DND-41 (cell line): ENCODE measurements around the gene FMN1.

ENCODE experiments used
- ATAC-seq: fragments of 200-7000 bp; cut with Tn5 transposase; 3 replicates; pipeline ENCODE4 v1.9.1; 2021; ENCODE audit warnings: low read depth; ENCODE audit not compliant: insufficient read depth
- DNase-seq: peaks from one replicate; pipeline ENCODE4 v3.0.0-alpha.2; 2020
- H2AFZ ChIP-seq: 2 replicates; pipeline ENCODE4 v1.6.0; 2012; ENCODE audit warnings: low read depth, low read length
- H3K27ac ChIP-seq: 2 replicates; pipeline ENCODE4 v1.5.1; 2012; ENCODE audit warnings: low read length, inconsistent platforms
- H3K27me3 ChIP-seq: fragments of 200-600 bp; sonication (generic); 2 replicates; pipeline ENCODE4 v1.6.0; 2012; ENCODE audit warnings: low read length, mild to moderate bottlenecking, inconsistent platforms; ENCODE audit not compliant: insufficient read depth, poor library complexity
- H3K36me3 ChIP-seq: 2 replicates; pipeline ENCODE4 v1.5.1; 2012; ENCODE audit warnings: low read length, inconsistent platforms; ENCODE audit not compliant: insufficient read depth
- H3K4me1 ChIP-seq: 2 replicates; pipeline ENCODE4 v1.5.1; 2012; ENCODE audit warnings: mild to moderate bottlenecking, low read length; ENCODE audit not compliant: insufficient read depth
- H3K4me2 ChIP-seq: 2 replicates; pipeline ENCODE4 v1.6.0; 2012; ENCODE audit warnings: mild to moderate bottlenecking, moderate library complexity, low read length, inconsistent platforms; ENCODE audit not compliant: insufficient read depth
- H3K4me3 ChIP-seq, 2 experiments: fragments of 200-600 bp in 1 of 2; shearing (Covaris generic) in 1 of 2; 2 replicates each; pipeline ENCODE4 v1.5.1; 2012 to 2016; ENCODE audit warnings: inconsistent platforms in 2 of 2, low read length in 2 of 2, mild to moderate bottlenecking in 2 of 2, low read depth in 1 of 2, moderate library complexity in 1 of 2
- H3K79me2 ChIP-seq: 2 replicates; pipeline ENCODE4 v1.6.0; 2012; ENCODE audit warnings: low read length, inconsistent platforms; ENCODE audit not compliant: insufficient read depth
- H3K9ac ChIP-seq: 2 replicates; pipeline ENCODE4 v1.6.0; 2012; ENCODE audit warnings: low read depth, mild to moderate bottlenecking, inconsistent platforms, low read length, moderate library complexity
- H3K9me3 ChIP-seq: 2 replicates; pipeline ENCODE4 v1.5.1; 2012; ENCODE audit warnings: low read length, moderate library complexity, mild to moderate bottlenecking, inconsistent platforms; ENCODE audit not compliant: insufficient read depth, severe bottlenecking
- H4K20me1 ChIP-seq: 2 replicates; pipeline ENCODE4 v1.6.0; 2012; ENCODE audit warnings: low read length; ENCODE audit not compliant: insufficient read depth
- EZH2 ChIP-seq: IDR thresholded peaks from 3 replicates; pipeline ENCODE4 v1.6.1; 2012; ENCODE audit warnings: borderline replicate concordance, low read depth, mild to moderate bottlenecking, moderate library complexity, low read length, inconsistent platforms; ENCODE audit not compliant: severe bottlenecking
- TF ChIP-seq, protein P1 (sequence below): IDR thresholded peaks from 2 replicates; pipeline ENCODE4 v1.5.1; 2012; ENCODE audit warnings: borderline replicate concordance, low read length, moderate library complexity, mild to moderate bottlenecking; ENCODE audit not compliant: poor library complexity, severe bottlenecking; ENCODE audit errors: extremely low read depth

Gene FMN1

DNA sequence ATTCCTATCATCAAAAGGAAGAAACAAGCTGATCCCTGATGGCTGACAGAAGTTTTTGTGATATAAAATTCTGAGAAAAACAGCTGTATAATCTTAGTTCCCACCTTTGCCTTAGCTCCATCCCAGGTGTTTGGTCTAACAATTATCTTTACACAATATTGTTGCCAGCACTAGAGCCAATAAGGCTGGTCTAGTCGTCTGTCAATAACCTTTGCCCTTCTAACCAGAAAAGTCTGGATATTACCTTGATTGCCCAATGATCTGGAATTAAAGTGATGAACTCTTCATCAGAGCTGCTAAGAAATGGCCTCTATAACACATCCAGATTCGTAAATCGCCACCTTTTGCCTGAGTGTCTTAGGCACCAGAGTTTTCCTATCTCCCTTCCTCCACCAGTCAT, 98.4 kb downstream of the FMN1 start:
- Histone ChIP-seq H3K9ac (no peak overlapping the region), H3K36me3 (no peaks in the 10 kb centered on the region), H3K9me3 (no peaks in the 10 kb centered on the region), H3K4me1 (no peaks in the 10 kb centered on the region), H3K79me2 (no peaks in the 10 kb centered on the region), H4K20me1 (no peaks in the 10 kb centered on the region), H3K4me2 (no peak overlapping the region), H3K4me3 (no peak overlapping the region), H3K27ac (no peak overlapping the region), H3K27me3 (no peaks in the 10 kb centered on the region), H2AFZ (no peak overlapping the region)
- DNase-seq (no peak), ATAC-seq (no peak)
- TF ChIP-seq, protein P1, sequence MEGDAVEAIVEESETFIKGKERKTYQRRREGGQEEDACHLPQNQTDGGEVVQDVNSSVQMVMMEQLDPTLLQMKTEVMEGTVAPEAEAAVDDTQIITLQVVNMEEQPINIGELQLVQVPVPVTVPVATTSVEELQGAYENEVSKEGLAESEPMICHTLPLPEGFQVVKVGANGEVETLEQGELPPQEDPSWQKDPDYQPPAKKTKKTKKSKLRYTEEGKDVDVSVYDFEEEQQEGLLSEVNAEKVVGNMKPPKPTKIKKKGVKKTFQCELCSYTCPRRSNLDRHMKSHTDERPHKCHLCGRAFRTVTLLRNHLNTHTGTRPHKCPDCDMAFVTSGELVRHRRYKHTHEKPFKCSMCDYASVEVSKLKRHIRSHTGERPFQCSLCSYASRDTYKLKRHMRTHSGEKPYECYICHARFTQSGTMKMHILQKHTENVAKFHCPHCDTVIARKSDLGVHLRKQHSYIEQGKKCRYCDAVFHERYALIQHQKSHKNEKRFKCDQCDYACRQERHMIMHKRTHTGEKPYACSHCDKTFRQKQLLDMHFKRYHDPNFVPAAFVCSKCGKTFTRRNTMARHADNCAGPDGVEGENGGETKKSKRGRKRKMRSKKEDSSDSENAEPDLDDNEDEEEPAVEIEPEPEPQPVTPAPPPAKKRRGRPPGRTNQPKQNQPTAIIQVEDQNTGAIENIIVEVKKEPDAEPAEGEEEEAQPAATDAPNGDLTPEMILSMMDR = no peak
- no peak for TF ChIP-seq EZH2

DNA sequence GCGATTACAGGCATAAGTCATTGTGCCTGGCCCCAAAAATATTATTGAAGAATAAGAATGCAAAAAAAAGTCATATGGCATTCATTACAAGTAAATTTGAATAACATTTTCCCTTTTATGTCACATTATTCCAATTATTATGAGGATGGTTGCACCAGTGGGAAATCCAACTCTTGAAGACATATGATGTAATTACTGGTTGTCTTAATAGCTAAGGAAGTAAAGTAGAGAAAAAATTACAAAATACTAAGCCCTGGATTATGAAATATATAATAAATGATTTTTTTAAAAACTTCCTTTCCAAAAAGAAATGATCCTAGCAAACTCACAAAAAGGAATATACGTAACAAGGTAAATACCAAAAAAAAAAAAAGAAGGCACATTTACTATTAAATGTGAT, 98.9 kb downstream of the FMN1 start:
- H4K20me1 ChIP-seq = no peaks in the 10 kb centered on the region

DNA sequence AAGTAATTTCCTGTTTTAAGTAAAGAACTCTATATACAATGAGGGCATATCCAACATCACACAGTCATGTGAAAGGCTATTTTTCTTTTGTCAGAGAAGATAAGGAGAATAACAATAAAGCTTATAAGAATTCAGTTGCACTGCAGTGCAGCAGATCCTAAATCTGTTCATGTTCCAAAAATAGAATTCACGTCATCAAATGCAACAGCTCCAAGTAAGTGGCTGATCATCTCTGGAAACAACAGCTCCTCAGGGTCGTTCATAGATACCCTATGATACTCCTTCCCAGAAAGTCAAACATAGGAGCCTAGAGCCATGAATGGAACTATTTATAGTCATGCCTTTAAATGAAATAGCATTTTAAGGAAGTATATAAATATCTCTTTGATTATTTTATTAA, 100.2 kb downstream of the FMN1 start:
- H3K27me3 ChIP-seq = no peaks in the 10 kb centered on the region
- H3K9me3 ChIP-seq = no peaks in the 10 kb centered on the region
- TF ChIP-seq, protein P1 = no peak
- TF ChIP-seq EZH2 = no peak
- no peak overlapping the region for H3K4me2 ChIP-seq
- no peak overlapping the region for H3K4me3 ChIP-seq
- no peaks in the 10 kb centered on the region for H3K36me3 ChIP-seq
- ATAC-seq (no peak), DNase-seq (no peak)
- no peaks in the 10 kb centered on the region for H3K4me1 ChIP-seq
- H3K9ac ChIP-seq = no peak overlapping the region
- no peaks in the 10 kb centered on the region for H4K20me1 ChIP-seq
- no peak overlapping the region for H2AFZ ChIP-seq
- no peak overlapping the region for H3K27ac ChIP-seq
- no peaks in the 10 kb centered on the region for H3K79me2 ChIP-seq

More for the DNA sequence above, 98.9 kb downstream of the FMN1 start:
- H3K4me3 ChIP-seq = no peak overlapping the region
- no peak overlapping the region for H3K9ac ChIP-seq
- H3K27ac ChIP-seq = no peak overlapping the region
- H3K4me2 ChIP-seq = no peak overlapping the region
- H3K9me3 ChIP-seq = no peaks in the 10 kb centered on the region
- no peaks in the 10 kb centered on the region for H3K4me1 ChIP-seq
- no peaks in the 10 kb centered on the region for H3K27me3 ChIP-seq
- H2AFZ ChIP-seq = no peak overlapping the region
- H3K79me2 ChIP-seq = no peaks in the 10 kb centered on the region
- DNase-seq = no peak
- TF ChIP-seq, protein P1 = no peak
- no peak for TF ChIP-seq EZH2
- H3K36me3 ChIP-seq = no peaks in the 10 kb centered on the region
- ATAC-seq = no peak

DNA sequence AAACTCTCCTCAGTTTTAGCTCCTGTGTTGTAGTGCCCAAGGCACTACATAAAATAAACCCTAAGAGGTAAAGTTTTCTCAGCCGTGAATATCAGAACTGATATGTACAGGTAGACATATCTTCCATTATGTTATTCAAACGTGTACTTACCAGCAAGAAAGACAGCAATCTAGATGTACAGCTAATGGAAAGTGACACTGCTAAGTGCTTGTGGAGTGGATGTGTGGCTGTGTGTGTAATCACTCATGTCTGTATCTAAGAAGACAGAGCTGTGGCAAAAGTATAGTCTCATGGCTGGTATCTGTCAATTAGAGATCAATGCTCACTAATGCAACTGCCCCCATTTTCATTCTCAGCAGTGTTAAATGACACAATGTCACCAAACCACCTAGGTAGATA, 101.3 kb downstream of the FMN1 start:
- no peaks in the 10 kb centered on the region for H4K20me1 ChIP-seq
- no peaks in the 10 kb centered on the region for H3K36me3 ChIP-seq
- H3K27me3 ChIP-seq = no peaks in the 10 kb centered on the region
- no peak overlapping the region for H3K27ac ChIP-seq
- no peak overlapping the region for H3K4me2 ChIP-seq
- H3K9me3 ChIP-seq = no peaks in the 10 kb centered on the region
- TF ChIP-seq EZH2 = no peak
- TF ChIP-seq, protein P1 = no peak
- no peaks in the 10 kb centered on the region for H3K79me2 ChIP-seq
- H3K9ac ChIP-seq = no peak overlapping the region
- no peak for DNase-seq
- H3K4me3 ChIP-seq = no peak overlapping the region
- no peak for ATAC-seq
- no peaks in the 10 kb centered on the region for H3K4me1 ChIP-seq
- no peak overlapping the region for H2AFZ ChIP-seq
